ENCODE data around the gene GLT8D1. TPM values are rescaled to one million over a fixed set of nuclear protein-coding genes. Genes with fewer than 3 reads are reported as not detected.

GLT8D1 gene
- total and polyA plus RNA-seq, 2 of the 4 experiments (the other 2 are of a cell fraction) = 87.8 to 124 TPM

- H2AFZ ChIP-seq (replicated peaks; ENCODE audit: low read length, poor library complexity) = no peak overlapping the region
- H3K18ac ChIP-seq (ENCODE audit: low read depth, low read length) = no peak overlapping the region
- H3K9ac ChIP-seq (ENCODE audit: low read depth, low read length) = no peak overlapping the region
- ATAC-seq (ENCODE audit: low read depth) = no peak
- H4K20me1 ChIP-seq (ENCODE audit: insufficient read depth, low read length) = no peaks in the 10 kb centered on the region
- no peak overlapping the region for H2BK5ac ChIP-seq (ENCODE audit: low read depth, low read length, poor library complexity, severe bottlenecking)
- CTCF ChIA-PET = no interaction called here
- no peak overlapping the region for H2BK120ac ChIP-seq (ENCODE audit: low read depth, low read length)
- H2AK9ac ChIP-seq (replicated peaks; ENCODE audit: low read depth, low read length, poor library complexity) = no peak overlapping the region
- DNase-seq = no peak
- peaks cover 31% of the 10 kb centered on the region for H3K36me3 ChIP-seq (ENCODE audit: control insufficient read depth, insufficient read depth, low read length)
- POLR2A ChIA-PET (ENCODE audit: unreplicated experiment) = no interaction called here
- dilution Hi-C loops (cut with HindIII; ENCODE audit: low sequenced_read_pairs, unreplicated experiment) (no loop called here), in situ Hi-C loops (cut with MboI; ENCODE audit: low sequenced_read_pairs) (loop anchor here (10.0 kb wide), 1 partner anchor 331 kb away; no protein-coding TSS in a partner anchor), intact Hi-C loops (cut with micrococcal nuclease) (loop anchor here (1.0 to 5.0 kb wide), 3 partner anchors 77 to 244 kb away; no protein-coding TSS in a partner anchor)
- H3K27me3 ChIP-seq (ENCODE audit: control insufficient read depth, insufficient read depth, low read length) = no peaks in the 10 kb centered on the region
- no peaks in the 10 kb centered on the region for H3K9me1 ChIP-seq (ENCODE audit: insufficient read depth, low read length)
- H3K27ac ChIP-seq (ENCODE audit: insufficient read depth, low read length) = no peak overlapping the region
- H2BK20ac ChIP-seq (ENCODE audit: low read depth, low read length) = no peak overlapping the region
- H2AK5ac ChIP-seq (ENCODE audit: low read depth, low read length) = no peak overlapping the region
- no peak overlapping the region for H4K91ac ChIP-seq (ENCODE audit: insufficient read depth, low read depth, low read length)
- no TSS peak for BruUV-seq (replicated peaks)
- no peak overlapping the region for H3K4me3 ChIP-seq (ENCODE audit: insufficient read depth, low read depth, low read length)
- TF ChIP-seq ELK1 (IDR thresholded peaks at IDR 0.05; ENCODE audit: borderline replicate concordance, low read depth, low read length) = no peak
- TF ChIP-seq CHD1 (IDR thresholded peaks at IDR 0.05; ENCODE audit: low read depth, low read length) = no peak
- TF ChIP-seq RCOR1 (IDR thresholded peaks at IDR 0.05; ENCODE audit: insufficient replicate concordance, low read length) = no peak
- TF ChIP-seq FOS (IDR thresholded peaks at IDR 0.05; ENCODE audit: low read depth, low read length) = no peak
- no peak for TF ChIP-seq CTCF (conservative IDR thresholded peaks at IDR 0.05; ENCODE audit: low read depth, low read length)
- no peak for TF ChIP-seq CEBPB (IDR thresholded peaks at IDR 0.05; ENCODE audit: low read depth, low read length)
- TF ChIP-seq MAZ (IDR thresholded peaks at IDR 0.05; ENCODE audit: borderline replicate concordance, low read depth, low read length) = no peak
- no peak for TF ChIP-seq POLR2A (IDR thresholded peaks at IDR 0.05; ENCODE audit: low read depth, low read length)
- no peak for TF ChIP-seq RFX5 (IDR thresholded peaks at IDR 0.05; ENCODE audit: low read depth, low read length)
- TF ChIP-seq SMC3 (IDR thresholded peaks at IDR 0.05; ENCODE audit: low read depth, low read length) = no peak
- TF ChIP-seq MXI1 (IDR thresholded peaks at IDR 0.05; ENCODE audit: borderline replicate concordance, low read depth, low read length) = no peak
- no peak overlapping the region for H3K56ac ChIP-seq (ENCODE audit: extremely low read depth, insufficient read depth, low read length)
- no CpG with 5 or more reads among the region's 2 CpGs for WGBS, 2 experiments (ENCODE audit: extremely low coverage in 2 of 2, insufficient read length in 1 of 2)
- no peaks in the 10 kb centered on the region for H3K4me1 ChIP-seq (ENCODE audit: control insufficient read depth, insufficient read depth, low read length)
- H2BK15ac ChIP-seq (ENCODE audit: low read depth, low read length) = no peak overlapping the region
- no peak overlapping the region for H4K5ac ChIP-seq (ENCODE audit: low read depth, low read length)
- H3K9me3 ChIP-seq (ENCODE audit: control insufficient read depth, insufficient read depth, low read length) = no peaks in the 10 kb centered on the region
- H3K4me2 ChIP-seq (ENCODE audit: low read depth, low read length) = no peak overlapping the region
- no peaks in the 10 kb centered on the region for H3K79me1 ChIP-seq (ENCODE audit: low read depth in 1 of 2, low read length in 2 of 2)
- no peak overlapping the region for H3K14ac ChIP-seq (replicated peaks; ENCODE audit: low read depth, low read length)
- no peak overlapping the region for H3K23ac ChIP-seq (ENCODE audit: low read depth, low read length)
- no peak overlapping the region for H4K8ac ChIP-seq (ENCODE audit: low read depth in 2 of 2, low read length in 2 of 2)
- no peak overlapping the region for H3K4ac ChIP-seq (ENCODE audit: low read depth, low read length)
These were observed 38.1 kb upstream of the GLT8D1 start for GRCh38 chr3:52743721-52744120.

All from IMR-90 (cell line).